Measurements from ENCODE around the gene PLCB1. TPM values are rescaled to one million over a fixed set of nuclear protein-coding genes. Genes with fewer than 3 reads are reported as not detected.

PLCB1 gene
- total and polyA plus RNA-seq, 2 donors (not counting 1 experiment from before 2014, with no cell fraction given) = 13.4 to 23.3 TPM

- no peaks in the 10 kb centered on the region for H3K36me3 ChIP-seq (ENCODE audit: control insufficient read depth, insufficient read depth, low read length)
- no peak for TF ChIP-seq CTCF (conservative IDR thresholded peaks at IDR 0.05 in 1 of 2, IDR thresholded peaks at IDR 0.05 in 1 of 2; ENCODE audit: low read depth in 1 of 2, low read length in 2 of 2)
- no peak overlapping the region for H3K27ac ChIP-seq (ENCODE audit: insufficient read depth, low read length)
These were observed 394.5 kb downstream of the PLCB1 start for GRCh38 chr20:8526610-8527009.

GRCh38 chr20:8527998-8528723 lies 396.1 kb downstream of the PLCB1 start:
- peak; percentile 82 to 88 for DNase-seq (ENCODE audit: low read depth in 2 of 2)
- no peaks in the 10 kb centered on the region for H3K27me3 ChIP-seq (ENCODE audit: control insufficient read depth, insufficient read depth, low read length)
- H4K20me1 ChIP-seq (ENCODE audit: control insufficient read depth, extremely low read depth, insufficient read depth, low read length) = no peaks in the 10 kb centered on the region
- H2AFZ ChIP-seq (ENCODE audit: low read length) = no peak overlapping the region
- H3K4me3 ChIP-seq (replicated peaks in 1 of 4; ENCODE audit: control extremely low read depth in 1 of 4, insufficient read depth in 1 of 4, low read depth in 3 of 4, low read length in 4 of 4) = no peak overlapping the region
- TF ChIP-seq EZH2 (IDR thresholded peaks at IDR 0.05; ENCODE audit: low read length, missing control alignments) = no peak
- H3K4me2 ChIP-seq (ENCODE audit: extremely low read depth, insufficient read depth, low read length) = no peak overlapping the region
- no peaks in the 10 kb centered on the region for H3K9me3 ChIP-seq (ENCODE audit: control insufficient read depth, insufficient read depth, low read depth, low read length)
- H3K79me2 ChIP-seq (ENCODE audit: control insufficient read depth, insufficient read depth, low read length) = no peaks in the 10 kb centered on the region
- H3K9ac ChIP-seq (ENCODE audit: insufficient read depth, low read length) = no peak overlapping the region
- no peak overlapping the region for H3K27ac ChIP-seq (ENCODE audit: insufficient read depth, low read length)
- no peaks in the 10 kb centered on the region for H3K36me3 ChIP-seq (ENCODE audit: control insufficient read depth, insufficient read depth, low read length)
- H3K4me1 ChIP-seq (ENCODE audit: control insufficient read depth, extremely low read depth, insufficient read depth, low read length) = no peaks in the 10 kb centered on the region

More at GRCh38 chr20:8526610-8527009, 394.5 kb downstream of the PLCB1 start:
- no peak for DNase-seq (ENCODE audit: low read depth in 2 of 2)
- H3K4me3 ChIP-seq (replicated peaks in 1 of 4; ENCODE audit: control extremely low read depth in 1 of 4, insufficient read depth in 1 of 4, low read depth in 3 of 4, low read length in 4 of 4) = no peak overlapping the region
- no peak overlapping the region for H2AFZ ChIP-seq (ENCODE audit: low read length)
- no peak overlapping the region for H3K4me2 ChIP-seq (ENCODE audit: extremely low read depth, insufficient read depth, low read length)
- no peak overlapping the region for H3K9ac ChIP-seq (ENCODE audit: insufficient read depth, low read length)
- no peaks in the 10 kb centered on the region for H3K9me3 ChIP-seq (ENCODE audit: control insufficient read depth, insufficient read depth, low read depth, low read length)
- no peaks in the 10 kb centered on the region for H3K79me2 ChIP-seq (ENCODE audit: control insufficient read depth, insufficient read depth, low read length)
- H3K27me3 ChIP-seq (ENCODE audit: control insufficient read depth, insufficient read depth, low read length) = no peaks in the 10 kb centered on the region
- no peaks in the 10 kb centered on the region for H4K20me1 ChIP-seq (ENCODE audit: control insufficient read depth, extremely low read depth, insufficient read depth, low read length)
- no peaks in the 10 kb centered on the region for H3K4me1 ChIP-seq (ENCODE audit: control insufficient read depth, extremely low read depth, insufficient read depth, low read length)

GRCh38 chr20:8530022-8530421 lies 398.0 kb downstream of the PLCB1 start:
- Histone ChIP-seq H3K4me1 (ENCODE audit: control insufficient read depth, extremely low read depth, insufficient read depth, low read length) (no peaks in the 10 kb centered on the region), H3K36me3 (ENCODE audit: control insufficient read depth, insufficient read depth, low read length) (no peaks in the 10 kb centered on the region), H3K27ac (ENCODE audit: insufficient read depth, low read length) (no peak overlapping the region), H3K27me3 (ENCODE audit: control insufficient read depth, insufficient read depth, low read length) (no peaks in the 10 kb centered on the region), H3K79me2 (ENCODE audit: control insufficient read depth, insufficient read depth, low read length) (no peaks in the 10 kb centered on the region), H4K20me1 (ENCODE audit: control insufficient read depth, extremely low read depth, insufficient read depth, low read length) (no peaks in the 10 kb centered on the region), H3K4me3 (replicated peaks in 1 of 4; ENCODE audit: control extremely low read depth in 1 of 4, insufficient read depth in 1 of 4, low read depth in 3 of 4, low read length in 4 of 4) (no peak overlapping the region), H3K9me3 (ENCODE audit: control insufficient read depth, insufficient read depth, low read depth, low read length) (no peaks in the 10 kb centered on the region), H3K4me2 (ENCODE audit: extremely low read depth, insufficient read depth, low read length) (no peak overlapping the region), H2AFZ (ENCODE audit: low read length) (no peak overlapping the region), H3K9ac (ENCODE audit: insufficient read depth, low read length) (no peak overlapping the region)
- no peak for TF ChIP-seq CTCF (conservative IDR thresholded peaks at IDR 0.05 in 1 of 2, IDR thresholded peaks at IDR 0.05 in 1 of 2; ENCODE audit: low read depth in 1 of 2, low read length in 2 of 2)
- TF ChIP-seq EZH2 (IDR thresholded peaks at IDR 0.05; ENCODE audit: low read length, missing control alignments) = no peak
- no peak for DNase-seq (ENCODE audit: low read depth in 2 of 2)
